Hepatocyte (in vitro differentiated cells): ENCODE data around the gene ASB10. TPM values are rescaled to one million over a fixed set of nuclear protein-coding genes. Genes with fewer than 3 reads are reported as not detected.

ENCODE experiments used
- DNase-seq: peaks from one replicate; pipeline ENCODE4 v3.0.0-alpha.2; 2016; ENCODE audit warnings: low spot score
- H2AFZ ChIP-seq: fragments of 200-600 bp; sonication (generic); 2 replicates; pipeline ENCODE4 v1.6.0; 2016; ENCODE audit warnings: antibody characterized with exemption, mild to moderate bottlenecking
- H3K27ac ChIP-seq: fragments of 200-600 bp; sonication (generic); 2 replicates; pipeline ENCODE4 v1.5.1; 2016; ENCODE audit warnings: mild to moderate bottlenecking
- H3K27me3 ChIP-seq: fragments of 200-600 bp; sonication (generic); 2 replicates; pipeline ENCODE4 v1.6.1; 2016
- H3K36me3 ChIP-seq: fragments of 200-600 bp; sonication (generic); replicated peaks from 2 replicates; pipeline ENCODE4 v1.5.1; 2016; ENCODE audit warnings: low read depth; ENCODE audit not compliant: insufficient read depth
- H3K4me1 ChIP-seq: fragments of 200-600 bp; sonication (generic); 2 replicates; pipeline ENCODE4 v1.5.1; 2016; ENCODE audit warnings: mild to moderate bottlenecking, moderate library complexity; ENCODE audit not compliant: insufficient read depth
- H3K4me2 ChIP-seq: fragments of 200-600 bp; sonication (generic); 2 replicates; pipeline ENCODE4 v1.6.0; 2016
- H3K4me3 ChIP-seq: fragments of 200-600 bp; sonication (generic); 2 replicates; pipeline ENCODE4 v1.5.1; 2016; ENCODE audit warnings: mild to moderate bottlenecking
- H3K79me2 ChIP-seq: fragments of 200-600 bp; sonication (generic); 2 replicates; pipeline ENCODE4 v1.6.0; 2017; ENCODE audit warnings: mild to moderate bottlenecking
- H3K9me2 ChIP-seq: fragments of 200-600 bp; sonication (generic); replicated peaks from 2 replicates; pipeline ENCODE4 v1.6.0; 2017; ENCODE audit warnings: mild to moderate bottlenecking; ENCODE audit not compliant: insufficient read depth
- H3K9me3 ChIP-seq: fragments of 200-600 bp; sonication (generic); 2 replicates; pipeline ENCODE4 v1.5.1; 2016; ENCODE audit warnings: low read depth, mild to moderate bottlenecking
- H4K20me1 ChIP-seq: fragments of 200-600 bp; sonication (generic); 2 replicates; pipeline ENCODE4 v1.6.0; 2016; ENCODE audit warnings: mild to moderate bottlenecking; ENCODE audit not compliant: insufficient read depth, poor library complexity, severe bottlenecking
- CTCF ChIP-seq: fragments of 200-600 bp; sonication (generic); IDR thresholded peaks from 2 replicates; pipeline ENCODE4 v1.5.1; 2016; ENCODE audit warnings: antibody characterized with exemption, mild to moderate bottlenecking; ENCODE audit not compliant: poor library complexity
- EZH2 ChIP-seq: fragments of 200-600 bp; sonication (generic); IDR thresholded peaks from 2 replicates; pipeline ENCODE4 v1.6.1; 2016; ENCODE audit warnings: antibody characterized with exemption, mild to moderate bottlenecking, borderline replicate concordance
- EZH2phosphoT487 ChIP-seq: fragments of 200-600 bp; sonication (generic); IDR thresholded peaks from one replicate; pipeline ENCODE4 v1.6.1; 2018; ENCODE audit warnings: antibody characterized with exemption, mild to moderate bottlenecking, low read depth, moderate library complexity; ENCODE audit not compliant: unreplicated experiment, severe bottlenecking
- WGBS: methylation state at CpG from one replicate; pipeline ENCODE4 v1.1.6; 2016; ENCODE audit warnings: low lambda C conversion rate; ENCODE audit errors: missing lambda C conversion rate; 5-methylcytosine and 5-hydroxymethylcytosine counted together
- polyA plus RNA-seq: library from polyadenylated mRNA; unstranded; fragments of >200 nt; fragmentation: Nextera tagmentation; extraction: Ambion mirVana; gene quantifications from 2 replicates; pipeline ENCODE4 v1.2.1, GENCODE V29; 2016
- total RNA-seq: library from RNA; depleted of rRNA; stranded (reverse); fragments of >200 nt; gene quantifications from 2 replicates; pipeline ENCODE4 v1.2.3, GENCODE V29; 2014

The ASB10 gene
- total and polyA plus RNA-seq, 2 experiments from 2014 or later: not detected

DNA sequence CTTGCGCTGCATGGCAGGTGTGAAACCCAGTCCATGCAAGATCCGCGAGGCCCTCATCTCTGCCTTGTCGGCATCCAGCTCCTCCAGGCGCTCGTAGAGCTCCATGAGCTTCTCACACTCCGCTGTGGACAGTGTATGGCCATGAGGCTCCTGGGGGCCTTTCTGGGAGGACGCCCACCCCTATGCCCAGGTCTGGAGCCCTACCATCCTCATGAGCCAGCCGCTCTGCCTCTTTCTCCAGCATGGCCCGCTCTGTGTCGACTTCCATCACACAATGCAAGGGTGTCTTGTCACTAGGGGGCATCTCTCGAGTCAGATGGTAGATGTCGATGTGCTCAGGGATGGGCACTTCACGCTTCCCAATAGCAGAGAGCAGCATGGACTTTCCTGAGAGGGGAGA lies 36.7 kb upstream of the ASB10 start:
- H2AFZ ChIP-seq: no peak overlapping the region
- no peaks in the 10 kb centered on the region for H3K9me2 ChIP-seq
- H3K27me3 ChIP-seq: no peaks in the 10 kb centered on the region
- no peak overlapping the region for H3K4me2 ChIP-seq
- WGBS: 95% methylated on average over 14 of the region's 14 CpGs
- H3K4me3 ChIP-seq: no peak overlapping the region
- H3K79me2 ChIP-seq: peaks cover 14% of the 10 kb centered on the region
- peaks cover 20% of the 10 kb centered on the region for H3K4me1 ChIP-seq
- no peak for DNase-seq
- no peak for TF ChIP-seq CTCF
- no peak for TF ChIP-seq EZH2phosphoT487
- no peak for TF ChIP-seq EZH2
- no peaks in the 10 kb centered on the region for H3K9me3 ChIP-seq
- no peaks in the 10 kb centered on the region for H4K20me1 ChIP-seq
- H3K27ac ChIP-seq: no peak overlapping the region
- H3K36me3 ChIP-seq: no peaks in the 10 kb centered on the region

GRCh38 chr7:151218170-151218569 lies 31.1 kb upstream of the ASB10 start:
- Histone ChIP-seq H3K4me3 (no peak overlapping the region), H2AFZ (no peak overlapping the region), H3K27me3 (no peaks in the 10 kb centered on the region), H3K36me3 (no peaks in the 10 kb centered on the region), H3K27ac (no peak overlapping the region), H3K9me3 (no peaks in the 10 kb centered on the region), H4K20me1 (no peaks in the 10 kb centered on the region), H3K79me2 (no peaks in the 10 kb centered on the region), H3K4me2 (no peak overlapping the region), H3K9me2 (no peaks in the 10 kb centered on the region), H3K4me1 (no peaks in the 10 kb centered on the region)
- DNase-seq: no peak
- WGBS: 92% methylated on average over 8 of the region's 9 CpGs
- TF ChIP-seq EZH2phosphoT487 (no peak), EZH2 (no peak), CTCF (no peak)

- no peak overlapping the region for H3K27ac ChIP-seq
- H3K9me2 ChIP-seq: no peaks in the 10 kb centered on the region
- H3K79me2 ChIP-seq: no peaks in the 10 kb centered on the region
- H3K4me1 ChIP-seq: no peaks in the 10 kb centered on the region
- no peak overlapping the region for H3K4me2 ChIP-seq
- 98% methylated on average over 5 of the region's 5 CpGs for WGBS
- no peak overlapping the region for H2AFZ ChIP-seq
- no peaks in the 10 kb centered on the region for H3K36me3 ChIP-seq
- H3K9me3 ChIP-seq: no peaks in the 10 kb centered on the region
- H4K20me1 ChIP-seq: no peaks in the 10 kb centered on the region
- no peak overlapping the region for H3K4me3 ChIP-seq
- no peak for DNase-seq
- no peaks in the 10 kb centered on the region for H3K27me3 ChIP-seq
- TF ChIP-seq EZH2: no peak
- TF ChIP-seq CTCF: no peak
- no peak for TF ChIP-seq EZH2phosphoT487
Observed at GRCh38 chr7:151215396-151215795, 28.3 kb upstream of the ASB10 start.

GRCh38 chr7:151213826-151214225 lies 26.8 kb upstream of the ASB10 start:
- no peak overlapping the region for H3K4me2 ChIP-seq
- no peaks in the 10 kb centered on the region for H3K9me2 ChIP-seq
- TF ChIP-seq EZH2: no peak
- no peak for TF ChIP-seq EZH2phosphoT487
- no peak for TF ChIP-seq CTCF
- H3K4me3 ChIP-seq: no peak overlapping the region
- 85% methylated on average over 2 of the region's 3 CpGs for WGBS
- no peak overlapping the region for H2AFZ ChIP-seq
- H3K79me2 ChIP-seq: no peaks in the 10 kb centered on the region
- H3K36me3 ChIP-seq: no peaks in the 10 kb centered on the region
- no peaks in the 10 kb centered on the region for H3K27me3 ChIP-seq
- H3K27ac ChIP-seq: no peak overlapping the region
- no peaks in the 10 kb centered on the region for H3K9me3 ChIP-seq
- H3K4me1 ChIP-seq: no peaks in the 10 kb centered on the region
- no peaks in the 10 kb centered on the region for H4K20me1 ChIP-seq
- DNase-seq: no peak
